Right renal cortex interstitium (tissue), 3 donors: Measurements from ENCODE around the gene APOBEC4. TPM values are rescaled to one million over a fixed set of nuclear protein-coding genes. Genes with fewer than 3 reads are reported as not detected.

ENCODE experiments used
- DNase-seq, 3 donors: peaks; one replicate each; pipeline ENCODE4 v3.0.0-alpha.2; 2013; ENCODE audit warnings: low read depth in 3 of 3, low spot score in 2 of 3
- polyA plus RNA-seq, 3 donors: library from polyadenylated mRNA; unstranded; fragments of 120-200 nt; gene quantifications; one replicate each; pipeline ENCODE4 v1.2.1, GENCODE V29; 2013; ENCODE audit not compliant: insufficient read length in 3 of 3

The APOBEC4 gene
- polyA plus RNA-seq, 3 donors: not detected

GRCh38 chr1:183607322-183607980, 45.7 kb downstream of the APOBEC4 start:
- DNase-seq: no peak

DNA sequence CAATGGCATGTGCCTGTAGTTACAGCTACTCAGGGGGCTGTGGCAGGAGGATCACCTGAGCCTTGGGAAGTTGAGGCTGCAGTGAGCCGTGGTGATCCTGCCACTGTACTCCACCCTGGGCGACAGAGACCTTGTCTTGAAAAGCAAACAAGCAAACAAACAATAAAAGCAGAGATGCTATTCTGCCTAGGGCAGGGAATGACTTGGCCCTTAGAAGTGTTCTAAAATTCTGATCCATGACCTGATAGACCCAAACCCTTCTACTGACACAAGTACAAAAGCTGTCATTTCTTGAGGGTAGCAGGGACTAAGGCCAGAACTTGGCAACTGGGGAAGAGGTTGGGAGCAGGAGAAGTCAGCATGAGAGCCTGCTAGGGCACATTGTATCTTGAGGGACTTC, 47.2 kb downstream of the APOBEC4 start:
- no peak for DNase-seq

GRCh38 chr1:183604815-183605214, 48.3 kb downstream of the APOBEC4 start:
- no peak for DNase-seq

DNA sequence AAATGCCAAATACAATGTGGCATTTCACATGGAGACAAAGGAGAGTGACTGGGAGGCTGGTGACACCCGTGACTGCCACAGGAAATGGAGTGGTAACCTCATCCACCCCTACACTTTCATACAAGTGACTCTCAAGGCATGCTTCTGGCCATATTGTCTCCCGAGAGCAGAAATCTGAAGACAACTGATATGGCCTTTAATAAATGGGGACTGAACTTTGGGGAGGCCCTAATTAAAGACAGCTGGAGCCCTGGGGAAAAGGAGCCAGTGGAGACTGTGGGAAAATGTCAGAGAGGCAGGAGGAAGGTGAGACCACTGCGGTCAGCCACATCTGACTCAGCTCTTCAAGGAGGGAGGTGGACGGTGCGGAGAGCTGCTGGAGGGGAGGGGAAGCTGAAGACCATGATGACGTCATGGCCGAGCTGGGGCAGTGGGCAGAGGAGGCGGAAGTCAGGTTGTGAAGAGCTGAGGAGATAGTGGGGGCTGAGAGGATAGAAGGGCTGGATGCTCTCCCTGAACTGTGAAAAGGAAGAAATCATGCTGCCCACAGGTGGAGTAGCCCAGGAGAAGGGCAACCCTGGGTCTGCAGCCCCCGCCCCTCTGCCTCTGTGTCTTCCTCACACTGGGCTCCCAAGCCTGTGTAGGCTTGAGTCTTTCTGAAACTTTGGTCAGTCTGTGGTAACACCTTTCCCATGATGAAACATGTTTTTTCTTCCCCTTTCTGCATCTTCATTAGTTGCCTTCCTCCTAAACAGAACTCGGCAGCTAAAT, 48.9 kb downstream of the APOBEC4 start:
- DNase-seq: no peak

DNA sequence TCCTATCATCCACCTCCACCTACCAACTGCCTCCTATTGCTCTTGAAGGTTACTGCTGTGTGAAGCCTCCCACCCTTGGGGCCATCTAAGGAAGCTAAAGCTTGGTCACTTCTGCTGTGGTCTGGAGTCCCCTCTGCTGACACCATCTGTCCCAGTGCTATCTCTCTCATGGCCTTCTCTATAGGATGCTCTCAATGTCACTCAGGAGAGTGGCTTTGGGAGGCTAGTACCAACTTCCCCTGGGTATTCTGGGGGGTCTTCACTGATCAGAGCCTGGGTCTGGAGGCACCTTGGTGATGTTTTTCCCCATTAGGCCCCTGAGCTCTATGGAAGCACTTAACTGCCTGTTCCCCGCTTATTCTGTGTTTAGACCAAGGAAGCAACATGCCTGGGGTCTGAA, 50.6 kb downstream of the APOBEC4 start:
- no peak for DNase-seq

GRCh38 chr1:183600634-183601033, 52.5 kb downstream of the APOBEC4 start:
- DNase-seq: no peak

- DNase-seq: no peak
Observed at GRCh38 chr1:183600136-183600535, 53.0 kb downstream of the APOBEC4 start.

DNA sequence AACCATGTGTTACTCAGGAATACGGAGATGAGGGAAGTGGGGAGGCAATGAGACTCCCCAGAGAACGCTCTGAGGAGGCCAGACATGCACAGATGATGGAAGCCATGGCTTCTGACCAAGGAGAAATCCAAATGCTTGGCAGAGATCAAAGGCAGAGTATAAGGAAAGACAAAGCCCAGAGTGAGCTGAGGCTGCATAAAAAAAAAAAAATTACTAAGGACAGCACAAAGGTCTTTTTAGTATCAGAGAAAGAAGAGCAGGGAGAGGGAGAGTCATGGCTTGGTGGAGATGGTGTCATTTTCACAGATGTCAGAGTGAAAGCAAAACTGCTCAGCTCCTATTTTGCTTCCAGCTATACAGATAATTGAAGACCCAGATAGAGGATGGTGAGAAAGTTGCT, 54.7 kb downstream of the APOBEC4 start:
- no peak for DNase-seq

DNA sequence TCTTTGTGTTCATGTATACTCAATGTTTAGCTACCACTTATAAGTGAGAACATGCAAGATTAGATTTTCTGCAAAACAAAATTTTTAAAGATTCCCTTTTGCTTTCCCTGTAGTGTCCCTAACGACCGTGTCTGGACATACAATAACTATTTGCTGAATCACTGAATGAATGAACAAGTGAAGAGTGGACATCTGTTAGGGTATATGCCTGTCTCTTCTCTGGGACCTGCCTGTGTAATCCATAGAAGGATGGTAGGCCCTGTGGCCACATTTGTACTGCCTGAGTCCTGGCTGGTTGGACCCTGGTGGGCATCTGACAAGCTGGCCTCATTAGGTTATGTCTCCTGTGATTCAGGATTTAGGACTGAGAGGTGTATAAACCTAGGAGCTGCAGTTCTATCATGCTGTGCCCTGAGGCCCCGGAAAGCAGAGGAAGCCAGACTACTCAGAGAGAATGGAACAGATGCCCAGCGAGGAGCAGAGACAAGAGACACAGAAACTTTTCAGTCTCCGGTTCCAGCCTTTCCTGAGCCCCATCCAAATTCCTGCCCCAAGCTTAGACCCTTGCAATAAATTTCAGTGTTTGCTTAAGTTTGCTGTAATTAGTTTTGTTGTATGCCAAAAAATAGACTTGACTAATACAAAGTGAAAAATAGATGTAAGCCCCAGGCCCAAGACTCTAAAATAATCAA, 55.3 kb downstream of the APOBEC4 start:
- DNase-seq: no peak

- DNase-seq: no peak
Observed at GRCh38 chr1:183596500-183596899, 56.6 kb downstream of the APOBEC4 start.

Other genes with a start within 250 kb of the APOBEC4 start
- gene NMNAT2, start 234.9 kb downstream of the APOBEC4 start, polyA plus RNA-seq: 1 to 10 TPM; 3.2 to 4.3 (median 3.4) TPM
- gene SMG7, start 180.8 kb downstream of the APOBEC4 start, polyA plus RNA-seq: 10 to 100 TPM; 65.7 to 70.0 (median 66.9) TPM
- gene NCF2, start 62.9 kb downstream of the APOBEC4 start, polyA plus RNA-seq: 1 to 10 TPM; 2.6 to 3.1 (median 2.8) TPM
- gene ARPC5, start 17.5 kb downstream of the APOBEC4 start, polyA plus RNA-seq: 100 to 1,000 TPM; 152 to 162 (median 153) TPM
- 10 to 100 TPM; 49.9 to 57.2 (median 51.9) TPM for gene RGL1, start 151.8 kb upstream of the APOBEC4 start, polyA plus RNA-seq